Suprapubic skin (tissue), 4 donors: ENCODE data around the gene AJAP1. TPM values are rescaled to one million over a fixed set of nuclear protein-coding genes. Genes with fewer than 3 reads are reported as not detected.
A peak's percentile ranks its signal among the peaks of the same experiment; 100 is the strongest.

ENCODE experiments used
- DNase-seq, 2 donors: peaks; one replicate each; pipeline ENCODE4 v3.0.0-alpha.2; 2019; ENCODE audit warnings: low spot score in 2 of 2
- H3K27ac ChIP-seq: fragments of 200-600 bp; sonication (generic); one replicate; pipeline ENCODE4 v1.5.1; 2019
- H3K27me3 ChIP-seq: fragments of 200-600 bp; sonication (generic); one replicate; pipeline ENCODE4 v1.5.1; 2019
- H3K36me3 ChIP-seq: fragments of 200-600 bp; sonication (generic); one replicate; pipeline ENCODE4 v1.5.1; 2019
- H3K4me1 ChIP-seq: fragments of 200-600 bp; sonication (generic); one replicate; pipeline ENCODE4 v1.5.1; 2019
- H3K4me3 ChIP-seq: fragments of 200-600 bp; sonication (generic); one replicate; pipeline ENCODE4 v1.5.1; 2019; ENCODE audit warnings: mild to moderate bottlenecking
- H3K9me3 ChIP-seq: fragments of 200-600 bp; sonication (generic); one replicate; pipeline ENCODE4 v1.5.1; 2019
- EP300 ChIP-seq: sonication (generic); formaldehyde crosslinking; IDR thresholded peaks from one replicate; pipeline ENCODE4 v1.6.1; 2017; ENCODE audit warnings: antibody characterized with exemption
- POLR2A ChIP-seq, 2 donors: fragments of 450-650 bp; IDR thresholded peaks; one replicate each; pipeline ENCODE4 v1.6.1; 2017; ENCODE audit warnings: antibody characterized with exemption in 2 of 2, mild to moderate bottlenecking in 2 of 2, moderate library complexity in 2 of 2
- POLR2AphosphoS5 ChIP-seq, 3 donors: sonication (generic); formaldehyde crosslinking; IDR thresholded peaks; one replicate each; pipeline ENCODE4 v1.6.1; 2017; ENCODE audit warnings: antibody characterized with exemption in 3 of 3
- WGBS: methylation state at CpG from one replicate; pipeline ENCODE4 v1.1.5; 2018; 5-methylcytosine and 5-hydroxymethylcytosine counted together
- total RNA-seq, 4 donors: library from RNA; depleted of rRNA; stranded (reverse); fragments of >200 nt; gene quantifications; one replicate each; pipeline ENCODE4 v1.1.0, GENCODE V29; 2016
- TF ChIP-seq, protein P1 (sequence below), 2 donors: fragments of 200-600 bp in 1 of 2; fragments of 450-650 bp in 1 of 2; sonication (generic) in 1 of 2; IDR thresholded peaks; one replicate each; pipeline ENCODE4 v1.5.1; 2016 to 2019; ENCODE audit warnings: antibody characterized with exemption in 2 of 2, mild to moderate bottlenecking in 1 of 2, moderate library complexity in 1 of 2

AJAP1 gene
- total RNA-seq, 4 donors from 2014 or later, result 0.11 to 2.3 (median 0.80) TPM

- Histone ChIP-seq H3K36me3 (no peaks in the 10 kb centered on the region), H3K4me3 (no peak overlapping the region), H3K27me3 (no peaks in the 10 kb centered on the region), H3K9me3 (no peaks in the 10 kb centered on the region), H3K27ac (no peak overlapping the region), H3K4me1 (no peaks in the 10 kb centered on the region)
- TF ChIP-seq EP300 (no peak), POLR2AphosphoS5 (IDR thresholded peaks at IDR 0.05) (no peak), POLR2A (IDR thresholded peaks at IDR 0.05) (no peak)
- TF ChIP-seq, protein P1, sequence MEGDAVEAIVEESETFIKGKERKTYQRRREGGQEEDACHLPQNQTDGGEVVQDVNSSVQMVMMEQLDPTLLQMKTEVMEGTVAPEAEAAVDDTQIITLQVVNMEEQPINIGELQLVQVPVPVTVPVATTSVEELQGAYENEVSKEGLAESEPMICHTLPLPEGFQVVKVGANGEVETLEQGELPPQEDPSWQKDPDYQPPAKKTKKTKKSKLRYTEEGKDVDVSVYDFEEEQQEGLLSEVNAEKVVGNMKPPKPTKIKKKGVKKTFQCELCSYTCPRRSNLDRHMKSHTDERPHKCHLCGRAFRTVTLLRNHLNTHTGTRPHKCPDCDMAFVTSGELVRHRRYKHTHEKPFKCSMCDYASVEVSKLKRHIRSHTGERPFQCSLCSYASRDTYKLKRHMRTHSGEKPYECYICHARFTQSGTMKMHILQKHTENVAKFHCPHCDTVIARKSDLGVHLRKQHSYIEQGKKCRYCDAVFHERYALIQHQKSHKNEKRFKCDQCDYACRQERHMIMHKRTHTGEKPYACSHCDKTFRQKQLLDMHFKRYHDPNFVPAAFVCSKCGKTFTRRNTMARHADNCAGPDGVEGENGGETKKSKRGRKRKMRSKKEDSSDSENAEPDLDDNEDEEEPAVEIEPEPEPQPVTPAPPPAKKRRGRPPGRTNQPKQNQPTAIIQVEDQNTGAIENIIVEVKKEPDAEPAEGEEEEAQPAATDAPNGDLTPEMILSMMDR (IDR thresholded peaks at IDR 0.05), result no peak
- 65% methylated on average over 5 of the region's 5 CpGs for WGBS
- DNase-seq, result no peak
Measured at GRCh38 chr1:4621646-4622045, 32.8 kb upstream of the AJAP1 start.

GRCh38 chr1:4622821-4623220 lies 31.6 kb upstream of the AJAP1 start:
- Histone ChIP-seq H3K4me3 (no peak overlapping the region), H3K27me3 (no peaks in the 10 kb centered on the region), H3K27ac (no peak overlapping the region), H3K36me3 (no peaks in the 10 kb centered on the region), H3K4me1 (peaks cover 3% of the 10 kb centered on the region), H3K9me3 (no peaks in the 10 kb centered on the region)
- 88% methylated on average over 10 of the region's 10 CpGs for WGBS
- TF ChIP-seq, protein P1 (IDR thresholded peaks at IDR 0.05), result no peak
- TF ChIP-seq POLR2A (IDR thresholded peaks at IDR 0.05) (no peak), POLR2AphosphoS5 (IDR thresholded peaks at IDR 0.05) (no peak), EP300 (no peak)
- peak in 1 of 2 donors; percentile 21 for DNase-seq

DNA sequence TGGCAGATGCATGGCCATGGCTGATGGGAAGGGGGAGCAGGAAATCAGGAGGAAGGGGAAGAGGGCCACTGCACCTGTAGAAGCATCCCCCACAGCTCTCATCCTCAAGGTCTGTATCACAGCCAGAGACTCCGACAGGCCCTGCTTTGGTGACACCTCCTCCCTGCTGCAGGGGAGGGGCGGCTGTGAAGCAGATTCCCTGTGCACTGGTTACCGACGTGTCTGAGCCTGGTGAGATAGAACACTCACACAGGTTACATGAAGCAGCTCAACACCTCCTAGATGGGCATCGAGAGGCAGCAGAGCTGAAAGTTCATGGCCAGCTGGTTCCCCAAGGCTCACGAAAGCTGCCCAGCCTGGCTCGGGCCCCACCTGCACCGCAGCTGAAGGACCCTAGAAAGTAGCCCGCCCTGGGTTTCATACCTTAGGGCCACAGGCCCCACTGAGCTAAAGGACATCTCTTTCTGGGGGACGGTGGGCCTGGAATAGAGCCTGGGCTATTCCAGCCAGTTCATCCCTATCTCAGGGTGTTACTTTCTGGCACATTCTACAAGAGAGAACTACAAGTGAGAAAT lies 30.2 kb upstream of the AJAP1 start:
- TF ChIP-seq, protein P1 (IDR thresholded peaks at IDR 0.05), result no peak
- TF ChIP-seq POLR2AphosphoS5 (IDR thresholded peaks at IDR 0.05) (no peak), EP300 (no peak), POLR2A (IDR thresholded peaks at IDR 0.05) (no peak)
- Histone ChIP-seq H3K36me3 (no peaks in the 10 kb centered on the region), H3K27ac (no peak overlapping the region), H3K4me1 (peaks cover 3% of the 10 kb centered on the region), H3K9me3 (no peaks in the 10 kb centered on the region), H3K4me3 (no peak overlapping the region), H3K27me3 (no peaks in the 10 kb centered on the region)
- WGBS, result 96% methylated on average over 4 of the region's 10 CpGs
- peak in 1 of 2 donors; percentile 38 for DNase-seq

DNA sequence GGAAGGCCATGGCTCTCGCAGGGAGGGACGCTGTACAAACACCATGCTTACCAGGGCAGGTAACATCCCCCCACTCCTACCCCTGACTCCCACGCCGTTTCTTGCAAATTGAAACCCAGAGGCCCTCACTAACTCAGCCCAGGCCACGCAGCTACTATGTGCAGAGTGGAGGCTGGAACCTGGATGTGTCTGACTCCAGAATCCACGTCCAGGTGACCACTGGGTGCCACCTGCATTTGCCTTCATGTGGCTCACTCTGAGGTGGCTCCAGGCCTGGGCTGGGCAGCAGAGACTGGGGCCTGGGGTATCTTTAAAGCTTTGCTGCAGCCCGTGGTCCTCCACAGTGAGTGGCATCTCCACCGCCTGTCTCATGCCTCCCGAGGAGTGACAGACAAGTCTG lies 29.6 kb upstream of the AJAP1 start:
- 82% methylated on average over 3 of the region's 9 CpGs for WGBS
- no peaks in the 10 kb centered on the region for H3K27me3 ChIP-seq
- H3K9me3 ChIP-seq, result no peaks in the 10 kb centered on the region
- TF ChIP-seq POLR2AphosphoS5 (IDR thresholded peaks at IDR 0.05) (no peak), EP300 (no peak), POLR2A (IDR thresholded peaks at IDR 0.05) (no peak)
- TF ChIP-seq, protein P1 (IDR thresholded peaks at IDR 0.05), result no peak
- DNase-seq, result peak in 1 of 2 donors; percentile 19
- H3K4me3 ChIP-seq, result no peak overlapping the region
- peaks cover 3% of the 10 kb centered on the region for H3K4me1 ChIP-seq
- no peak overlapping the region for H3K27ac ChIP-seq
- no peaks in the 10 kb centered on the region for H3K36me3 ChIP-seq

GRCh38 chr1:4626061-4626460 lies 28.3 kb upstream of the AJAP1 start:
- no peak overlapping the region for H3K4me3 ChIP-seq
- H3K36me3 ChIP-seq, result no peaks in the 10 kb centered on the region
- peaks cover 2% of the 10 kb centered on the region for H3K27me3 ChIP-seq
- H3K27ac ChIP-seq, result no peak overlapping the region
- peaks cover 3% of the 10 kb centered on the region for H3K4me1 ChIP-seq
- no peaks in the 10 kb centered on the region for H3K9me3 ChIP-seq
- WGBS, result 86% methylated on average over 13 of the region's 13 CpGs
- DNase-seq, result no peak
- no peak for TF ChIP-seq POLR2A (IDR thresholded peaks at IDR 0.05)
- TF ChIP-seq POLR2AphosphoS5 (IDR thresholded peaks at IDR 0.05), result no peak
